Activated CD8-positive, alpha-beta T cell treated with anti-CD3 and anti-CD28 coated beads, Interleukin-2, amount 10 ng/mL, durations not matched to agents 7 days and 5 days (primary cell): ENCODE results near the gene USF1. TPM values are rescaled to one million over a fixed set of nuclear protein-coding genes. Genes with fewer than 3 reads are reported as not detected.

Source experiments
- ATAC-seq: fragments of 150-1000 bp; cut with Tn5 transposase; one replicate; pipeline ENCODE4 v1.10.0; 2021; ENCODE audit warnings: moderate library complexity
- CTCF ChIA-PET: fragments of 350-600 bp; sonication (Branson Sonifier 250); formaldehyde crosslinking; loops from one replicate; lab custom pipeline; 2021; ENCODE audit warnings: antibody characterized with exemption; lab: Charles Lee
- POLR2A ChIA-PET: fragments of 350-600 bp; sonication (Branson Sonifier 250); formaldehyde crosslinking; loops from one replicate; lab custom pipeline; 2021; ENCODE audit warnings: antibody characterized with exemption; lab: Charles Lee
- DNase-seq: peaks from one replicate; pipeline ENCODE4 v3.0.0-alpha.2; 2020
- H3K27ac Mint-ChIP-seq: one replicate; pipeline ENCODE4 v1.8.0; 2021; ENCODE audit warnings: mild to moderate bottlenecking, mixed read lengths
- H3K27me3 Mint-ChIP-seq: one replicate; pipeline ENCODE4 v1.8.0; 2021; ENCODE audit warnings: low read depth, mixed read lengths
- H3K36me3 Mint-ChIP-seq: one replicate; pipeline ENCODE4 v1.8.0; 2021; ENCODE audit warnings: low read depth, mixed read lengths
- H3K4me1 Mint-ChIP-seq: one replicate; pipeline ENCODE4 v1.8.0; 2021; ENCODE audit warnings: low read depth, mixed read lengths
- H3K4me3 Mint-ChIP-seq: one replicate; pipeline ENCODE4 v1.8.0; 2021; ENCODE audit warnings: mild to moderate bottlenecking, mixed read lengths
- H3K9me3 Mint-ChIP-seq: one replicate; pipeline ENCODE4 v1.8.0; 2022; ENCODE audit warnings: mixed read lengths; ENCODE audit not compliant: insufficient read depth
- total RNA-seq, 2 experiments: library from RNA; stranded (reverse); gene quantifications; one replicate each; pipeline ENCODE4 v1.2.3, GENCODE V29; 2021

USF1 gene
- total RNA-seq, 2 experiments from 2014 or later, result 81.6 to 83.2 TPM

DNA sequence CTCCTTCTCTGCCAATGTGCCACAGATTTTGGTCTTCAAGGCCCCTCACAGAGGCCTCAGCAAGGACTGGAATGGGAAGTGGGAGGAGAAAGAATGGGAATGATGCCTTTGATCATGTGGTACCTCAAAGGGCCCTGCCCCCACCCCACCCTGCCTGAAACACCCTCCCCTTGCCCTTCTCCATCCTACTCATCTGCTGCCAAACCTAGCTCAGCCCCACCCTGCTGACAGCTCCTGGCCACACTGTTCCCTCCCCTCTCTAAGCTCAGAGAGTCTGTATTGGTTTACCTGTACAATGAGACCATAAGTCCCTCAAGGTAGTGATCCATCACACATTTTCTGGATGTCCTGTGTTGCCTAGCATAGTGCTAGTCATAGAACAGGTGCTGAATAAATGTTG lies 30.6 kb upstream of the USF1 start:
- H3K9me3 Mint-ChIP-seq, result no peaks in the 10 kb centered on the region
- DNase-seq (no peak), ATAC-seq (no peak)
- no peaks in the 10 kb centered on the region for H3K36me3 Mint-ChIP-seq
- no peak overlapping the region for H3K27ac Mint-ChIP-seq
- peaks cover 32% of the 10 kb centered on the region for H3K4me1 Mint-ChIP-seq
- ChIA-PET POLR2A (interaction anchor here (1.0 kb wide), 1 partner anchor 8 kb away, joined by 4 read pairs; no protein-coding TSS in a partner anchor), CTCF (interaction anchor here (0.6 to 16.9 kb wide), 4 partner anchors 21 to 90 kb away, joined by 3 to 292 read pairs (median 3); partner anchors contain the start of genes KLHDC9, PPOX and USF1)
- H3K4me3 Mint-ChIP-seq, result no peak overlapping the region
- H3K27me3 Mint-ChIP-seq, result peaks cover 5% of the 10 kb centered on the region

DNA sequence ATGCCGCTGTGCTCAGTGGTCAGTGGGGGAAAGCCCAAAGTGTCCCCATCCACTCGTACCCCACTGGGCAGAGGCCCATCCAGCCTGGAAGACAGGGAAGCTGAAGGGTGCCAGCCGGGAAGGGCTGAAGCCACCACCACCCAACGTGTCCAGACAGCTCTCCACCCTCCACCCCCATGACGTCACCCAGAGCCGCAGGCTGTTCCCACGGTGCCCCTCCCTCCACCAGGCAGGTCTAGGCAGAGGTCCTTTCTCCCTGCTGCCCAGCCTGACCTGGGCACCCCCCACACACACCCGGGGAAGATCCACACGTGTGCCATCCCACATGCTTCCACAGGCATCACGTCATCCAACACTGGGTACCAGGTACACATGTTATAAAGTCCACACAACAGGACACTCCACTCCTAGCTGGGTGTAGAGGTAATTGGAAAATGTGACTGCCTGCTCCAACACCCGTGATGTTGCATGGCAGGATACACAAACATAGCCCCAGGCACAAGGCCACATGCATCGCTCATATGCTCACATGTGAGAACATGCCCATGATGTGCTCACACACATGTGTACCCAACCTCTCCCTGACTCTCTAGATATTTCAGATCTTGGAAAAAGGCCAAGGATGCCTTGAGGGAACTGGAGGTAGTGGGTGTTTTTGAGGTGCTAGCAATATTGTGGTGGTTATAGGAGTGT lies 29.0 kb upstream of the USF1 start:
- CTCF ChIA-PET, result interaction anchor here (1.5 to 16.9 kb wide), 2 partner anchors 22 to 91 kb away, joined by 3 to 292 read pairs; partner anchors contain the start of genes KLHDC9 and PPOX
- DNase-seq (no peak), ATAC-seq (no peak)
- Mint-ChIP-seq H3K27me3 (peaks cover 5% of the 10 kb centered on the region), H3K27ac (peak overlapping the region; percentile 25), H3K9me3 (no peaks in the 10 kb centered on the region), H3K36me3 (no peaks in the 10 kb centered on the region), H3K4me3 (no peak overlapping the region), H3K4me1 (peaks cover 48% of the 10 kb centered on the region)
- POLR2A ChIA-PET, result no interaction called here

DNA sequence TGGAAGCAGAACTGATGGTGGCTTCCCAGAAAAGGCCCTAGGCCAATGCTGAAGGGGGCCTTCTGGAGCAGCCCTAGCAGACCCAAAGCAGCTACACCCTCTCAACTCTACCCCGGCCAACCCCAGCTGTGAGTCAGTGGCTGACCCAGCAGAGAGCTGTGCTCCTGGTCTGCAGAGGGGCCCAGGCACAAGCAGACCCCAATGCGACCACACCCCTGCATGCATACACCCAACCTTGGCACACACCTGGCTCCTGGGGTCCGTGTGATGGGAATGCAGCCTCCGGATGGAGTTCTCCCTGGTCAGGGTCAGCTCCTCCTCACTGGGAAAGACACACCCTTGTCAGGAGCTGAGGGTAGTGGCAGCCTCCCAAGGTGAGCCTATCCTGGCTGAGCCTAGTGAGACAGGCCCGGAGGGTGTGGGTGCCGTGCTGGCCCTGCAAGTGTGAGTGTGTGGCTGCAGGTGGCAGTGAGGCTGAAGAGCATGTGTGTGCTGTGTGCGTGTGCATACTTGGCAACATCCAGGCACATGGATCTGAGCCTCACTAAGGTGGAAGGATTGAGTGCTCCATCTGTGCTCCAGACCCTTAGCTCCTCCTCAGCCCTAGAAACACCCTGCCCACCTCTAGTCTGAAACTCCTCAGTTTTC lies 27.8 kb upstream of the USF1 start:
- POLR2A ChIA-PET, result interaction anchor here (1.3 to 6.2 kb wide), 2 partner anchors 24 to 28 kb away, joined by 4 to 141 read pairs; partner anchors contain the start of gene USF1
- Mint-ChIP-seq H3K27ac (peak overlapping the region; percentile 58), H3K4me1 (peaks cover 48% of the 10 kb centered on the region), H3K9me3 (no peaks in the 10 kb centered on the region), H3K27me3 (no peaks in the 10 kb centered on the region), H3K36me3 (peaks cover 9% of the 10 kb centered on the region), H3K4me3 (no peak overlapping the region)
- no peak for DNase-seq
- CTCF ChIA-PET, result interaction anchor here (0.6 to 16.9 kb wide), 2 partner anchors 24 to 83 kb away, joined by 3 to 292 read pairs; partner anchors contain the start of gene KLHDC9
- no peak for ATAC-seq

DNA sequence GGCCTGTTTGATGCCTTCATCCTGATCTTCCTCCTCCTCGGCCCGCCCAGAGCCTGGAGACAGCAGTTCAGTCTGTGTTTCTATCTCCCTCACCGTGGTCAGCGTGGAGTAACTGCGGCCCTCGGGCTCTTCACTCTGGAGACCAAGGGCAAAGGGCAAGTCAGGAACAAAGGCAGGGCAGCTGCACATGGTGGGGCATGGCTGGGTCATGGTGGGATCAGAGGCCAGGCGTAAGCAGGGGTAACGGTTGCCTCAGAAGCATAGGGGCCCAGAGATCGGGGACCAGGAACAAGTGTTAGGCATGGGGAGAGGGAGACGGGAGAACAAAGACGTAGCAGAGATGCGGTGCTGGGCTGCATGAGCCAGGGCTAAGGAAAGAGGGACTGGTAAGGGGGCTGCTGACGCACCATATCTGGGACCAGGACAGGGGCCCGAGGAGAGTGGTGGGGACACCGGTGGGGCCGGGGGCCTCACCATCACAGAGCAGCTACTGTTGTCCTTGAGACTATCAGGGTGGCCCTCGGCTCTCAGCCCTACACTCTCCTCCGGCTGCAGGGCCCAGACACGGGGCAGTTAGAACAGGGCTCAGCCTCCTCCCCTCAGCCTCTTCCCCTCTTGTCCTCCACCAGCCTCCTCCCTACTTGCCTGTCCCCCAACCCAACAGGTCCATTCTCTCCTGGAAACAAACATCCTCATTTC lies 27.1 kb upstream of the USF1 start:
- DNase-seq, result no peak
- Mint-ChIP-seq H3K4me3 (no peak overlapping the region), H3K36me3 (peaks cover 16% of the 10 kb centered on the region), H3K4me1 (peaks cover 52% of the 10 kb centered on the region), H3K27me3 (no peaks in the 10 kb centered on the region), H3K27ac (peak overlapping the region; percentile 58), H3K9me3 (no peaks in the 10 kb centered on the region)
- no peak for ATAC-seq
- ChIA-PET CTCF (interaction anchor here (1.1 to 16.9 kb wide), 7 partner anchors 16 to 68 kb away, joined by 4 to 292 read pairs (median 9); partner anchors contain the start of genes KLHDC9, NECTIN4, TSTD1 and USF1), POLR2A (interaction anchor here (1.3 to 6.2 kb wide), 3 partner anchors 25 to 27 kb away, joined by 4 to 141 read pairs (median 86); partner anchors contain the start of genes KLHDC9 and USF1)

DNA sequence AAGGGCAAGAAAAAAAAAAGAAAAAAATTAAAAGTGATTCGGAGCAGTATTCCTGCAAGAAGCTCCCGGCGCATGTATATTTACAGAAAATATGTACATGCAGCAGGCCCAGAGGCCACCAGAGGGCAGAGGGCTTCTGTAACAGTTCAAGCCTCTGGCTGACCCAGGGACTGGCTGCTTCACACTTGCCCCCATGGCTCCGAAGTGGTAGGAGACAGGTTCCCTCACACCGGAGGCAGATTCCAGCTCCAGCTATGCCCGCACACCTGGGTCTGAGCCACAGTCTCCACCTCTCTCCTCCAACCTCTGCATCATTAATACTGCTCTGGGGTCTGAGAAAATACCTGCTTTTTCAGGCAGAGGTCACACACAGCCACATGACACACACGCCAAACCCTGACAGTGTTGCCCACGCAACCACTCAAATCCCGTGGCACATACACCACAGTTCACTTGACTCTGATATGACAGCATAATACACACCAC lies 26.2 kb upstream of the USF1 start:
- peak overlapping the region; percentile 26 for H3K27ac Mint-ChIP-seq
- H3K9me3 Mint-ChIP-seq, result no peaks in the 10 kb centered on the region
- CTCF ChIA-PET, result interaction anchor here (0.5 to 16.9 kb wide), 23 partner anchors 8 to 369 kb away, joined by 3 to 292 read pairs (median 6); partner anchors contain the start of genes DEDD, F11R, KLHDC9 and NECTIN4
- H3K36me3 Mint-ChIP-seq, result peaks cover 25% of the 10 kb centered on the region
- H3K4me3 Mint-ChIP-seq, result no peak overlapping the region
- H3K4me1 Mint-ChIP-seq, result peaks cover 60% of the 10 kb centered on the region
- no peak for ATAC-seq
- POLR2A ChIA-PET, result interaction anchor here (0.6 to 6.2 kb wide), 7 partner anchors 22 to 97 kb away, joined by 3 to 141 read pairs (median 5); partner anchors contain the start of genes F11R, KLHDC9 and USF1
- no peaks in the 10 kb centered on the region for H3K27me3 Mint-ChIP-seq
- peak; percentile 75 for DNase-seq

DNA sequence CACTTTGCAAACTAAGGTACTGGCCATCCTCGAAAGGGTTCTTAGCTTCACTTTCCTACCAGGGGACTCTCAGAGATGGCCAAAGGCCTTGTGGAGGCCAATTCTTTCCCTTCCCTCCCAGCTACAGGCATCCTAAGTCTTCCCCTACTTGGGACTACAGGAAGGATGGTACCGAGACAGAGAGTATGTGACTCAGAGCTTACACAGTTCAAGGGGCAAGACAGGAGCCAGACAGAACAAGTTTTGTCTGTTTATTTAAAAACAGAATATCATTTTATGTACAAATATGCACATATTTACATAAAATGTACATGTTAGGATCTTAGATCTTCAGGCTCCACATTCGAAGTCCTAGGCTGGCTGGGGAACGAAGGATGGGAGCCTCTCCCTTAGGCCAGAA lies 25.0 kb upstream of the USF1 start:
- H3K4me3 Mint-ChIP-seq, result peak overlapping the region; percentile 92
- ChIA-PET POLR2A (interaction anchor here (1.0 to 6.2 kb wide), 13 partner anchors 9 to 272 kb away, joined by 3 to 141 read pairs (median 6); partner anchors contain the start of genes DEDD, F11R, KLHDC9 and NDUFS2), CTCF (interaction anchor here (0.6 to 16.9 kb wide), 23 partner anchors 9 to 368 kb away, joined by 3 to 292 read pairs (median 7); partner anchors contain the start of genes KLHDC9, NIT1, PFDN2 and PPOX)
- H3K27ac Mint-ChIP-seq, result peak overlapping the region; percentile 99
- no peaks in the 10 kb centered on the region for H3K9me3 Mint-ChIP-seq
- DNase-seq (no peak), ATAC-seq (no peak)
- H3K27me3 Mint-ChIP-seq, result no peaks in the 10 kb centered on the region
- H3K4me1 Mint-ChIP-seq, result peaks cover 67% of the 10 kb centered on the region
- peaks cover 32% of the 10 kb centered on the region for H3K36me3 Mint-ChIP-seq

DNA sequence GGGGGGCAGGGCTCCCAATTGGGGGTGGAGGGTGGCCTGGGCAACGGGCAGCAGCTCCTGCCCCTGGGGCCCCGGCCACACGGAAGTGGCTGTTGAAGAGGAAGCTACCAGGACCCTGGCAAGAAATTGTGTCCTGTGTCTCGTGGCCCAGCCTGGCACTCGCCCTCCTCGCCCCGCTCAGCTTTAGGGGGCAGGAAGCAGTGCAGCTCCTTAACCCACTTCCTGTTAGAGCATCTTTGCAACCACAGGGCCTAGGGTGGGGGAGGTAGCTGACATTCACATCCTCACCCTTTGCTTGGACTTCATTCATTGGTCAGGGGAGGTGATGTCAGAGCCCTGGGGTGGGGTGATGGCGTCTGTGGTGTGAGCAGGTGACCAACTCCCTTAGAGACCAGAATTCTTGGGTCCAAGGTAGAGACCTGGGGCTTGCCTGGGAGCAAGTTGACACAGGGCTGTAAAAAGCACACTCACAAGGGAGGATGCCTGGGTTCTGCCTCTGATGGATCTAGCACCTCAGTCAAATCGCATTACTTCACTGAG lies 24.0 kb upstream of the USF1 start, which contains the start of gene ARHGAP30:
ARHGAP30 (minus strand) TSS at position 161 of the 540 bp plus-strand sequence. CDS start 267 bp downstream, outside the sequence.
- Mint-ChIP-seq H3K4me3 (peak within 1 kb of the TSS; percentile 92), H3K9me3 (no peaks in the 10 kb centered on the region), H3K4me1 (peaks cover 71% of the 10 kb centered on the region), H3K27ac (peak within 1 kb of the TSS; percentile 99), H3K27me3 (no peaks in the 10 kb centered on the region), H3K36me3 (peaks cover 36% of the 10 kb centered on the region)
- DNase-seq, result peak; percentile 96
- ATAC-seq, result peak; percentile 78
- POLR2A ChIA-PET, result interaction anchor here (0.5 to 6.2 kb wide), 27 partner anchors 9 to 370 kb away, joined by 3 to 141 read pairs (median 5); partner anchors contain the start of genes CD48, DEDD, F11R and KLHDC9
- CTCF ChIA-PET, result interaction anchor here (0.5 to 16.9 kb wide), 17 partner anchors 10 to 241 kb away, joined by 3 to 292 read pairs (median 9); partner anchors contain the start of genes KLHDC9, PPOX, TSTD1 and USF1

DNA sequence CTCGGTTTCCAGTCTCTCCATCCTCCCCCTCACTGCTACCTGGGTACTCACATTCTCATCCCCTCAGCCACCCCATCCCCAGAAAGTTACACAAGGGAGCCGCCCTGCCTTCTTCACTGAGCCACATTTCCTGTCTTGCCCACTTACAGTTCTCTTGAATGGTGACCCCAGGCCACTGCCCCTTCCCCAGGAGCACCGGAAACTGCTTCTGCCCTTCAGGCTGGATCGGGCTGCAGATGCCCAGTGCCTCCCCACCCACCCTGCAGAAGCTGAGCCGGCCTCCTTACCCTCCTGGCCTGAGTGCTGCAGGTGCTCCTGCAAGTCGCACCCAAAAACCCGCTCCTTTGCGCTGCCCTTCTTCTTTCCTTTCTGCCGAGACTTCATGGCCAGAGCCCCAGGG lies 23.5 kb upstream of the USF1 start:
- H3K27ac Mint-ChIP-seq, result peak overlapping the region; percentile 99
- POLR2A ChIA-PET, result interaction anchor here (0.5 to 6.2 kb wide), 32 partner anchors 8 to 424 kb away, joined by 3 to 141 read pairs (median 4); partner anchors contain the start of genes CD48, DEDD, F11R and KLHDC9
- peaks cover 41% of the 10 kb centered on the region for H3K36me3 Mint-ChIP-seq
- peaks cover 73% of the 10 kb centered on the region for H3K4me1 Mint-ChIP-seq
- ATAC-seq (peak; percentile 3), DNase-seq (no peak)
- H3K4me3 Mint-ChIP-seq, result peak overlapping the region; percentile 92
- CTCF ChIA-PET, result interaction anchor here (0.6 to 16.9 kb wide), 17 partner anchors 10 to 157 kb away, joined by 3 to 292 read pairs (median 4); partner anchors contain the start of genes DEDD, KLHDC9, PPOX and TOMM40L
- H3K27me3 Mint-ChIP-seq, result no peaks in the 10 kb centered on the region
- no peaks in the 10 kb centered on the region for H3K9me3 Mint-ChIP-seq

DNA sequence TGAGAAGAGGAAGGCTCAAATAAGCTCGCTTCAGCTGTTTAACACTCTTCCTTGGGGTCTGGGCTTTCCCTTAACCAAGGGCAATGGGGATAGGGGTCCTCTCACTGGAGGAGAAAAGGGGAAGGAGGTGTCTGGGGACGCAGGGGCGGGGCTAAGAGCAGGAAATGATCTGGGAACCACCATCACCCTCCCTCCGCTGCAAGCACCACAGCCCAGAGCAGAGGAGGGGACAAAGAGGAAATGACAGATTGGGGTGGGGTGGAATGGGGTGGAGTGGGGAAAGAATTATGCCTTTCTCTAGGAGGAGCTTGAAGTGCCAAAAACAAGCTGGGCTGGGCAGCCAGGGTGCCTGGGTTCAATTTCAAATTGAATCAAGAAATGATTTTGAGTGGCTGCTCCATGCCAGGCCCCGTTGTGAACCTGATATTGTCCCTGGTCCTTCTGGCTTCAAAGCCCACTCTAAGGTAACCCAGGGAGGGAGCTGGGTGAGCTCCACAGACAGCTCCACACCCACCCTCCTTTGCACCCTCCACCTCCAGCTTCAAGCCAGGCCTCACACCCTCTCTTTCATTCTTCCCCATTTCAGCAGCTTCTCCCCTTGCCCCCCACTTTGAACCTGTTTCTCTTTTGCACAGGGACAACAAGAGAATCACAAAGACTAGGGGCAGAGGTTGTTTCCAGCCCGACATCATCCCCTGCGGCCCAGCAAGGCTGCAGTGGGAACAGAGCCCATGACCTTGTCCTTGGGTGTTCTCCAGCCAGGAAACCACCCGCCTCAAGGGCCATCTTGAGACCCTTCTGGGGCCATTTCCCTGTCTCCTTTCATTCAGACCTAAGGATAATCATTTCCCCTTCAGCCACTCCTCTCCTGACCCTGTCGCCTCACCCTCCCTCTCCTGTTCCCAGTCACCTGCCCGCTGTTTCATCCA lies 22.8 kb upstream of the USF1 start:
- Mint-ChIP-seq H3K36me3 (peaks cover 48% of the 10 kb centered on the region), H3K27me3 (no peaks in the 10 kb centered on the region)

More for the DNA sequence above, 22.8 kb upstream of the USF1 start:
- peak overlapping the region; percentile 99 for H3K27ac Mint-ChIP-seq
- ATAC-seq, result peak; percentile 73
- H3K4me1 Mint-ChIP-seq, result peaks cover 73% of the 10 kb centered on the region
- H3K4me3 Mint-ChIP-seq, result peak overlapping the region; percentile 92
- POLR2A ChIA-PET, result interaction anchor here (0.6 to 6.2 kb wide), 27 partner anchors 8 to 860 kb away, joined by 3 to 141 read pairs (median 4); partner anchors contain the start of genes CD48, DEDD, F11R and KLHDC9
- CTCF ChIA-PET, result interaction anchor here (0.6 to 16.9 kb wide), 13 partner anchors 14 to 157 kb away, joined by 3 to 292 read pairs (median 3); partner anchors contain the start of genes DEDD, KLHDC9, NDUFS2 and PPOX
- H3K9me3 Mint-ChIP-seq, result no peaks in the 10 kb centered on the region
- DNase-seq, result peak; percentile 92
